ENCODE results near the gene ARL15.

Gene ARL15

GRCh38 chr5:54326662-54327270, 16.4 kb upstream of the ARL15 start:
- no peak for DNase-seq (ENCODE audit: low read depth)
- H3K4me3 ChIP-seq (ENCODE audit: low read depth, low read length): no peak overlapping the region

GRCh38 chr5:54325610-54326311, 15.4 kb upstream of the ARL15 start:
- no peak for DNase-seq (ENCODE audit: low read depth)
- TF ChIP-seq POLR2A (IDR thresholded peaks at IDR 0.05; ENCODE audit: extremely low read depth, insufficient read length) (no peak), MYC (IDR thresholded peaks at IDR 0.05; ENCODE audit: low read depth, low read length) (no peak), CTCF (IDR thresholded peaks at IDR 0.05; ENCODE audit: low read depth, low read length) (no peak), MAX (IDR thresholded peaks at IDR 0.05; ENCODE audit: low read depth, low read length) (no peak)
- H3K4me3 ChIP-seq (ENCODE audit: low read depth, low read length): no peak overlapping the region

More at GRCh38 chr5:54326662-54327270, 16.4 kb upstream of the ARL15 start:
- TF ChIP-seq MYC (IDR thresholded peaks at IDR 0.05; ENCODE audit: low read depth, low read length): no peak
- TF ChIP-seq POLR2A (IDR thresholded peaks at IDR 0.05; ENCODE audit: extremely low read depth, insufficient read length): no peak
- TF ChIP-seq MAX (IDR thresholded peaks at IDR 0.05; ENCODE audit: low read depth, low read length): no peak
- TF ChIP-seq CTCF (IDR thresholded peaks at IDR 0.05; ENCODE audit: low read depth, low read length): no peak

GRCh38 chr5:54325272-54325609, 14.9 kb upstream of the ARL15 start:
- TF ChIP-seq MAX (IDR thresholded peaks at IDR 0.05; ENCODE audit: low read depth, low read length): no peak
- no peak for TF ChIP-seq POLR2A (IDR thresholded peaks at IDR 0.05; ENCODE audit: extremely low read depth, insufficient read length)
- TF ChIP-seq CTCF (IDR thresholded peaks at IDR 0.05; ENCODE audit: low read depth, low read length): no peak
- TF ChIP-seq MYC (IDR thresholded peaks at IDR 0.05; ENCODE audit: low read depth, low read length): no peak
- DNase-seq (ENCODE audit: low read depth): no peak
- H3K4me3 ChIP-seq (ENCODE audit: low read depth, low read length): no peak overlapping the region

GRCh38 chr5:54324651-54325271, 14.4 kb upstream of the ARL15 start:
- TF ChIP-seq POLR2A (IDR thresholded peaks at IDR 0.05; ENCODE audit: extremely low read depth, insufficient read length) (no peak), MYC (IDR thresholded peaks at IDR 0.05; ENCODE audit: low read depth, low read length) (no peak), MAX (IDR thresholded peaks at IDR 0.05; ENCODE audit: low read depth, low read length) (no peak), CTCF (IDR thresholded peaks at IDR 0.05; ENCODE audit: low read depth, low read length) (no peak)
- DNase-seq (ENCODE audit: low read depth): no peak
- no peak overlapping the region for H3K4me3 ChIP-seq (ENCODE audit: low read depth, low read length)

- no peak overlapping the region for H3K4me3 ChIP-seq (ENCODE audit: low read depth, low read length)
- no peak for DNase-seq (ENCODE audit: low read depth)
- TF ChIP-seq CTCF (IDR thresholded peaks at IDR 0.05; ENCODE audit: low read depth, low read length) (no peak), MAX (IDR thresholded peaks at IDR 0.05; ENCODE audit: low read depth, low read length) (no peak)
These were observed 13.1 kb upstream of the ARL15 start for GRCh38 chr5:54323495-54323894.
